Measurements from ENCODE around the gene MYL4. TPM values are rescaled to one million over a fixed set of nuclear protein-coding genes. Genes with fewer than 3 reads are reported as not detected.

MYL4 gene
- total RNA-seq, 3 donors from 2014 or later, result not detected

DNA sequence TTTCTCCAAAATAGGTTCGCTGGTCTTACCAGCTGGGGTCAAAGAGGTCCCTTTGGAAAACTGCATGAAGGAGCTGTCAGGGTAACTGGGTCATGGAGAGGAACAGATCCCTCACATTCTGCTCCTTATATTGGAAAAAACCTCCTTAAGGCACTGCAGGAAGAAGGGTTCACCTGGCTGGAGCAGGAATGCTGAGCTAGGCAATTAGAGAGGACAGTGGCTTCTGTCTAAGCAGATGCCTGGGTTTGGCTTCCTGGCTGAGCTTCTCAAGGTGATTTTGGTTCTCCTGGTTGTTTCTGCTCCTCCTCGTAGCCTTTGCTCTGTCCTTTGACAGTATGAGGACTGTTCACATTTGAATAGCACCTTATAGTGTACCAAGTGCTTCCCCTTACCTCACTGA, 64.1 kb downstream of the MYL4 start:
- Mint-ChIP-seq H3K9me3 (peaks cover 4% of the 10 kb centered on the region), H3K36me3 (ENCODE audit: insufficient read depth) (peaks cover 3% of the 10 kb centered on the region)
- no peak for ATAC-seq

More for the DNA sequence above, 64.1 kb downstream of the MYL4 start:
- Mint-ChIP-seq H3K27me3 (ENCODE audit: low read depth) (peaks cover 7% of the 10 kb centered on the region), H3K4me1 (ENCODE audit: low read depth) (no peaks in the 10 kb centered on the region), H3K4me3 (no peak overlapping the region)
- no peak for DNase-seq

Other genes starting within 250 kb of the MYL4 start
- not detected for gene RPRML, start 230.1 kb upstream of the MYL4 start, total RNA-seq
- gene CDC27, start 20.1 kb upstream of the MYL4 start, total RNA-seq, result 10 to 100 TPM; 61.1 to 74.9 (median 66.0) TPM
- gene ITGB3, start 44.5 kb downstream of the MYL4 start, total RNA-seq, result under 1 TPM; 0.08 to 0.20 (median 0.11) TPM
- gene EFCAB13, start 114.6 kb downstream of the MYL4 start, total RNA-seq, result 1 to 10 TPM; 1.1 to 2.4 (median 1.3) TPM